CMK (cell line): ENCODE data around the gene THUMPD3.

ENCODE experiments used
- DNase-seq: peaks from one replicate; pipeline ENCODE4 v3.0.0-alpha.2; 2010; ENCODE audit warnings: low read depth

Gene THUMPD3

GRCh38 chr3:9361691-9362388 lies 1.0 kb upstream of the THUMPD3 start:
- DNase-seq = no peak

GRCh38 chr3:9369508-9369907 lies 6.7 kb downstream of the THUMPD3 start:
- no peak for DNase-seq

- DNase-seq = no peak
These were observed 10.6 kb downstream of the THUMPD3 start for GRCh38 chr3:9373465-9373864.

GRCh38 chr3:9377981-9378380 lies 15.1 kb downstream of the THUMPD3 start:
- no peak for DNase-seq

- DNase-seq = no peak
These were observed 16.5 kb downstream of the THUMPD3 start for GRCh38 chr3:9379327-9379726.

- no peak for DNase-seq
These were observed 17.2 kb downstream of the THUMPD3 start for GRCh38 chr3:9380014-9380413.

- DNase-seq = no peak
These were observed 21.4 kb downstream of the THUMPD3 start for GRCh38 chr3:9384141-9384828.

GRCh38 chr3:9385187-9386077 lies 22.6 kb downstream of the THUMPD3 start:
- DNase-seq = no peak

- DNase-seq = no peak
These were observed 23.2 kb downstream of the THUMPD3 start for GRCh38 chr3:9386078-9386459.

- DNase-seq = no peak
These were observed 23.9 kb downstream of the THUMPD3 start for GRCh38 chr3:9386501-9387321.

GRCh38 chr3:9387322-9387655 lies 24.4 kb downstream of the THUMPD3 start:
- DNase-seq = no peak

- DNase-seq = no peak
These were observed 25.3 kb downstream of the THUMPD3 start for GRCh38 chr3:9388142-9388541.

- DNase-seq = no peak
These were observed 25.9 kb downstream of the THUMPD3 start for GRCh38 chr3:9388562-9389272.

- DNase-seq = no peak
These were observed 27.5 kb downstream of the THUMPD3 start for GRCh38 chr3:9390265-9390888.

- no peak for DNase-seq
These were observed 29.2 kb downstream of the THUMPD3 start for GRCh38 chr3:9392041-9392440.

- DNase-seq = no peak
These were observed 32.9 kb downstream of the THUMPD3 start for GRCh38 chr3:9395570-9396300.

GRCh38 chr3:9396301-9396631 lies 33.4 kb downstream of the THUMPD3 start:
- peak; percentile 86 for DNase-seq

- peak; percentile 97 for DNase-seq
These were observed 33.9 kb downstream of the THUMPD3 start for GRCh38 chr3:9396632-9397331.

- DNase-seq = peak; percentile 91
These were observed 34.6 kb downstream of the THUMPD3 start, which contains the start of gene SETD5 for GRCh38 chr3:9397332-9397905. Gene SETD5, plus strand, starts transcription at chr3:9397615. Its CDS starts 31,324 bp downstream, at chr3:9428939.
